ENCODE measurements around the gene ZNF211.

DNA sequence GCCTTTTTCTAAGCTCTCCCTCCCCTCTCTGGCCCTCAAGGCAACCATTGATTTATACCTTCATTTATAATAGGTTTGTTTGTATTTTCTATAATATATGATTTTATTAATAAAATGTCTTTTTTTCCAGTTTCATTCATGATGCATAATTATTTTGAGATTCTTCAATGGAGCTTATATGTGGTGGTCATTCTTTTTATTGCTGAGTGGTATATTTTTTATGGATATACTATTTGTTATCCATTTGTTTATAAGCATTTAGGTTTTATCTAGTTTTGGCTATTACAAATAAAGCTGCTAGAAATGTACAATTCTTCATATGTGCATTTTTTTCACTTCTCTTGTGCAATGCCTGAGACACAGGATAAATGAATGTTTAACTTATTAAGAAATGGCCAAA, 10.8 kb downstream of the ZNF211 start:
- TF ChIP-seq POLR2A (IDR thresholded peaks at IDR 0.05; ENCODE audit: low read length) (no peak), GATA1 (IDR thresholded peaks at IDR 0.05; ENCODE audit: low read depth, low read length) (no peak)
